ENCODE results near the gene MFNG.

MFNG gene

DNA sequence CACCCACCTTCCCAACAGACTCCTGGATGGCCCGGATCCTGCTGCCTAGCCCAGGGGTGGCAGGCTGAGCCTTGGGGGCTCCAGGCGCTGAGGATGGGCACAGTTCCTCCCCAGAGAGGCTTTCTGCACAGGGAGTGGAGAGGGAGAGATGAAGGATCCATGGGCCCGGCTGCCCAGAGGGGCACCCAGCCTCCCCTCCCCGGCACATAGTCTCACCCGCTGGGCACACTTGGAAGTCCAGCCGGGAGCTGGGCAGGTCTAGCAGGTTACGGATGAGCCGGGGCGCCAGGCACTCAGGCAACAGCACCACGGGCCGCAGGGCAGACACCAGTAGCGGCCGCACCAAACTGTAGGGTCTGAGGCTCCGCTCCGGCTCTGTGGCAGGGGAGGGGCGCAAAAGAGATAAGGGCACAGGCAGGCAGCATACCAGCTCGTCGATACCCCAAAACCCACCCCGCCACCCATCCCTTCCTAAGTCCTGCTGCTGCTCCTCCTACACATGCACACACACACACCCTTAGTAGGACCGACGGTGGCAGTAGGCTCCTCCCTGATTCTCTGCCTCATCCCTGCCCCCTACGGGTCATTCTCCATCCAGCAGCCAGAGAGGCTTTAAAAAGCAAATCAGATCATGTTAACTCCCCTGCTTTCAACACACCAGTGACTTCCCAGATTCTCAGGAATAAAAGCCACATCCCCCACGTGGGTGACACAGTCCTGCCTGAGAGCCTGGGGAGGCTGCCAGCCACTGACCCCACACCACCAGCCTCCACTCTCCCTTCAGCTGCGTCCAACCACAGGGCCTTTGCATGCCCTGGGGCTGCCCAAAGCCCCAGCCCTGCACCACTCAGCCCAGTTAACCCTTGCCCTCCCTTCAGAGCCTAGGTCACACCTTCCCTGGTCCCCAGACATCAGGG, 6.5 kb upstream of the MFNG start:
- DNase-seq: peak; percentile 70 to 76

GRCh38 chr22:37491559-37492427, 5.6 kb upstream of the MFNG start:
- no peak for DNase-seq

DNA sequence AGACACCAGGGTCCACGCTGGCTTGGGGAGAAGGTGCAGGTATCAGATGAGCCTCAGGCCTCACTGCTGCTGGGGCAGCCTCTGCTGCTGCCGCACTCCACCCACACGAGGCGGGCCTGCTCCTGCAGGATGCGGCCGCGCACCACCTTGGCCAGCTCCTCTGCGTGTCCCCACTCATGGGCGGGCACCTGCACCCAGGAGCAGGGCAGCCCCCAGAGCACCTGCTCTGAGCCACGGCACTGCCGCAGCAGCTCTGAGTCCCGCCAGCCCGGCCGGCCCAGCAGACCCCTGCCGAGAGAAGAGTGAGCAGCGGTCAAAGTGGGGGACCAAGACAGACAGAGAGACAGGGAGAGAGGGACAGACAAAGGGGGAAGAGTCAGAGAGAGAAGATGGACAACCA, 4.9 kb upstream of the MFNG start:
- DNase-seq: no peak

DNA sequence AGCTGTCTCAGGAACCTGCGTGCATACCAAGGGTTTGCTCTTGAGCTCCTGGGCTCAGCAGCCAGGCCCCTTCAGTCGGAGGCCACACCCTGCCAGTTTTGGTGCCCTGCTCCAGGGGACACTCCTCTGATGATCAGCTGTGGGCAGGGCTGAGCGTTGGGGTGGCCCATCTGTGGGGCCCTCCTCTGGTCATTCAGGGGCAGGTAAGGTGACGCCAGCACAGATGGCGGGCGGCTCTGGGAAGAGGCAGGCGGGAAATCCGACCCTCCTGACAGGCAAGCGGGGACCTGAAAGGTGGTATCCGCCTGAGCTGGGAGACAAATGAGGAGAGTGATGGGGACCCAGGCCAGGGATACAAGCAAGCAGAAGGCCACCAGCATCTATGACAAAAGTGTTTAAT, 3.8 kb upstream of the MFNG start:
- DNase-seq: no peak

DNA sequence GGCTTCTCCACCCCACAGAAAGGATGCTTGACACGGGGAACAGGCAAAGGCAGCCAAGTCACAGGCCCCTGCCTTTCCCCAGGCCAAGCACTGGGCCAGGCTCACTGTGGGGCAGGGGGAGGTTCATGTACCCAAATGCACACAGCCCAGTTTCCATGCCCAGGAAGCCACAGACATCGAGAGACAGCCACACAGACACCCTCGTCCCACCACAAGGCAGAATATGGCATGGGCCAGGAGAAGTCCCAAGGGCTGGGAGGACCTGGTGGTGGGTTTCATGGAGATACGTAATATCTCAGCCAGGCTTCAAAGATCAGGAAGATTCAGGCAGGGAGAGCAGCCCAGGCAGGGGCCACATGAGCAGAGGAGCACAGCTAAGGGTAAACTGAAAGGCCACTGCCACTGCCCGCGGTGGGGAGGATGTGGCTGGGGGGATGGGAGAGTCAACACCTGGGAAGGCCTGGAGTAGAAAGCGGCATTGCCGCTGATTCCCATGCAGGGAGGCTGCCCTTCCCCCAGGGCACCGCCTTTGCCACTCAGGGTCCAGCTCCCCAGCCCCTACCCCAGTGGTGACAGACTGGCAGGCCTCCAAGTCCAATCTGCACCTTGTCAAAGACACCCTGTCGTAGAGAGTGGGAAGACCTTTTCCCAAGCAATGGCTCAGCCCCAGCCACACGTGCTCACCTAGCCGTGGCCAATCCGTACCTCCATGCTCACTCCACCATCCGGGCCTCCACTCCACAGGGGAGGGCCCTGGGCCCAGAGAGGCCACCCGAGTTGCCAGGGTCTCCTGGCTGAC, 2.4 kb upstream of the MFNG start:
- DNase-seq: no peak

DNA sequence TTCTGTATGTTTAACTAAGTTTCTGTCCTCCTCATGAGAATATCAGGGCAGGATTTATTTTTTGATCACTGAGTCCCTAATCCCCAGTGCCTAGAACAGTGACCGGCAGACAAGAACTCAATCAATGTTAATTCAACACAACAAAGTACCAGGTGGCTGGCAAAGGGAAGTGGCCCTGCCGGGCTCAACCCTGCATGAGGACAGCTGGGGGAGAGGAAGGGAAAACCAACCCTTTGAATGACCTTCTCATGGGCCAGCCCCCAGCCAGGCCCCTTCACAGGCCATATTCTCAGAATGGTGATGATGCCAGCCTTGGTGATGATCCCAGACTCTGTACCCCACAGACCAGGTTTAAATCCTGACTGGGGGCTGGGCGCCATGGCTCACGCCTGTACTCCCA, 1.4 kb upstream of the MFNG start:
- DNase-seq: no peak

GRCh38 chr22:37487129-37487528, 945 bp upstream of the MFNG start:
- DNase-seq: no peak

DNA sequence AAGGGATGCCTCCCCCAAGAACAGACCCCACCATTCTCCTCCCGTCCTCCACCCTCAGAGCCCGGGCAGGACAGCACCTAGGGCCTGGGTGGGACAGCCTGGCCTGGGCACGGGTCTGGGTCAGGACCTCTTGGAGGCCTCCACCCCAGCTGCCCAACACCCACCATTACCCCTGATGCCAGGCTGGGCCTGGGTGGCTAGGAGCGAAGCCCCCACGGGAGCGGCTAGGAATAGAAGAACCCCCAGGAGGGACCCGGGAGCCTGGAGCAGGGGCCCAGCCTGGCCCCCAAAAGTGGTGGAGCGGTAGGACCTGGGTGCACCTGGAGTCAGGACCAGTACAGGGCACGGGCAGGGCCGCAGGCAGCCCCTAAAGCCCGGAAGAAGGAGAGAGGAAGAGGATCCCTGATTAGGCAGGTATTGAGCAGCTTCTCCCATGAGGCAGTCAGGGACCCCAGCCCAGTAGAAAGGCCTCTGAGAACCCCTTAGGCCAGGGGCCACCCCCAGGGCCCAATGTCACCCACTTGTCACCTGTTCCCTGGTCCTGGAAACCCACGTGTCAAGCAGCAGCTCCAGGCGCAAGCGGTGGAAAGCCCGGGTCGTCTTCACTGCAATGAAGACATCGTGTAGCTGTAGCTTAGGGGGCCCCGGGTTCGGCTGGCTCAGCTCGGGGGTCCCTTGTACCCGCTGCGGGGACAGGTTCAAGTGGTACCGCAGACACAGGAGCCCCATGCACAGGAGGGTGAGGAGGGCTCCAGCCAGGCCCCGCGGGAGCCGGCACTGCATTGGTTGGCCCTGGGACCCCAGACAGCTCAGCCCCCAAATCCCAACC, 575 bp downstream of the MFNG start:
- DNase-seq: peak in 1 of 2 donors; percentile 13

DNA sequence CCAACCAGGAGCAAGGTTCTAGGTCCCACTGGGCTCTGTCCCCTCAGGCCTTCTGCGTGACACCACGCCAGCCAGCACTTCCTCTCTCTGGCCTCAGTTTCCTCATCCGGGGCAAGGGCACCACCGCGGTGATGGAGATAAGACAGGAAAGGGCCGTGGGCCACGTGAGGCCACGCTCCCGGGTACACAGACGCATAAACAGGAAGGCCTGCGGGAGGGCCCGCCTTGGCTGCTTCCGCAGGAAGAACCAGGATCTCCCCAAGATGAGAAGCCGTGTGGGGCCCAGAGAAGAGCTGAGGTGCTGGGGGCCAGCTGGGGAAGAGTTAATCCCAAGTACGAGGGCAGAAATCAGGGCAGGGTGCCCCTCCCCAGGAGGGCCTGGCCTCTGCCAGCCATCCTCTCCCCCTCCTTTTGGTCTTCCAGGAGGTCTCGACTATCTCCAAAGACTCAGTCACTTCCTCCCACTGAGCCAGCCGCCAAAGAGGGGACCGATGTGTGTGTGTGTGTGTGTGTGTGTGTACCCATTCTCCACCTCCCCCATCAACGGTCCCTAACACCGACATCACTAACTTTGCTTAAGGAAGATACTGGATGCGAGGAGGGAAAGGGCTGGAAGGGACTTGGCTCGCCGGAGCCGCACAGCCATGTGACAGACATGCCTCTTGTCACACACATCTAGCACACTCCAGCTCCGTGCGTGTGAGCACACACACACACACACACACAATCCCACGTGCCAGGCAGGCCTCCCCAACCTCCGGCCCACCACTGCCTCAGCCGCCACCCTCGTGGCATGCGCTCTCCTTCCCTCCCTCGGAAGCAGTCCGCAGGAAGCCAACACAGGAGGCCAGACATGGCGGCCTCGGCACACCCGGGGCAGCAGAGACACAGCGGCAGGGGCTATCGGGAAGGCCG, 1.4 kb downstream of the MFNG start:
- peak; percentile 80 to 83 for DNase-seq

DNA sequence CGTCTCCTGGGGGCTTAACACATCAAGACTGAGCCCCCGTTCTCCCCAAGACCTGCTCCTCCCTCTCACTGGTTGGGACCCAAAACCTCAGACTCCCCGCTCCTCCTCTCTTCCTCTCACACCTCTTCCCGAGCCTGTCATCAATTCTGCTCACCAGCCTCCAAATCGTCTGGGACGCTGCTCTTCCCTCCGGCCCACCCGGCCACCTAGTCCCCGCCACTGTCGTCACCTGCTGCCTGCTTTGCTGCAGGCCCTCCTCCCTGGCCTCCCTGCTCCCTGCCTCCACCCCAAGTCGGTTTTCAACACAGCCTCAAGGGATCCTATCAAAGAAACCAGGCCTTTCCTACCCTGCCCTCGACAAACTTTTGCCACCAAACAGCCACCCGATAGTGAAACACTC, 3.1 kb downstream of the MFNG start:
- no peak for DNase-seq

- no peak for DNase-seq
Measured at GRCh38 chr22:37482244-37482643, 3.9 kb downstream of the MFNG start.

- DNase-seq: no peak
Measured at GRCh38 chr22:37481347-37481907, 4.8 kb downstream of the MFNG start.

- DNase-seq: no peak
Measured at GRCh38 chr22:37480387-37481346, 5.5 kb downstream of the MFNG start.

DNA sequence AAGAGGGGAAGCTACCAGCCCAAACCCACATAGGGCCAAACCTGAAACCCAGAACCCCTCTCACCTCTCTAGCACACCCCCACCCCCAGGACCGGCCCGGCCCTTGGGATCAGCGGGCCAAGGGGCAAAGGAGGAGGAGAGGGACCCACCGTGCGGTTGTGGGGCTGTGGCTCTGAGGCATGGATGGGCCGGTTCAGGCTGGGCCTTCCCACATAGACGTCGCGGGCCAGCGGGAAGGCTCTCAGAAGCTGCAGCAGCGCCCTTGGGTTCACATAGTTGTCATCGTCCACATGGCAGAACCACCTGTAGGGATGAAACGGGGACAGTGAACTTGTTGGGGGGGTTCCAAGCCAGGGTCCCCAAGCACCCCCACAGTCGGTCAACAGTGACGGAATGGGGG, 7.0 kb downstream of the MFNG start:
- no peak for DNase-seq

GRCh38 chr22:37476389-37477329, 9.5 kb downstream of the MFNG start:
- DNase-seq: no peak

DNA sequence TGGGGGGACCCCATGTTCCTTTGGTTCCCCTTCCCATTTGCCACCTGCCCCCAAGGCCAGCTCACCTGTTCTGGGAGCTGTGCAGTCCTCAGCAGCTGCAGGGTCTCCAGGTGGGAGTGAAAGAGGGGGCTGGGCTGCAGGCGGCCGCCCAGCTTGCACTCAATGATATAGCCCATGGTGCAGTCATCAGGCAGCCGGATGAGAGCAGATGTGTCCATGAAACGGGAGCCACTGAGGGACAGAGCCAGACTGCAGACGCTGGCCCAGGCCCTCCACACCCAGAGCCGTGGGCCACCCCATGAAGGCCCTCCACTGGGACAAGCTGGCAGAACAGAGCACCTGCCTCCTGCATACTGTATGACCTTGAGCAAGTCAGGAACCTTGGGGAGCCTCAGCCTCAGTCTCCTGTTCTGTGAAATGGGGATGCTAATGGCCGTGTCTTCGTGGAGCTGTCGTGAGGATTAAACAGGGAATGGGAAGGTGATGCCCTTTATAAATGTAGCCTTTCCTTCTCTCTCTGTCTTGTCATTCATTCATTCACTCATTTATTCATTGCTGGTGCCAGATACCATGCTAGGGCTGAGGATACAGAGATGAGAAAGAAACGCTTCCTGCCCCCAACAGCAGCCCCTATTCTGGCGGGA, 11.6 kb downstream of the MFNG start:
- no peak for DNase-seq

- no peak for DNase-seq
Measured at GRCh38 chr22:37473437-37473946, 12.7 kb downstream of the MFNG start.
